ENCODE results near the gene THOC2.
"Not testable (repeated sequence)": the region's sequence is repeated elsewhere in the genome, so short reads cannot be mapped to it uniquely, and the experiment has no call there.

Gene THOC2

DNA sequence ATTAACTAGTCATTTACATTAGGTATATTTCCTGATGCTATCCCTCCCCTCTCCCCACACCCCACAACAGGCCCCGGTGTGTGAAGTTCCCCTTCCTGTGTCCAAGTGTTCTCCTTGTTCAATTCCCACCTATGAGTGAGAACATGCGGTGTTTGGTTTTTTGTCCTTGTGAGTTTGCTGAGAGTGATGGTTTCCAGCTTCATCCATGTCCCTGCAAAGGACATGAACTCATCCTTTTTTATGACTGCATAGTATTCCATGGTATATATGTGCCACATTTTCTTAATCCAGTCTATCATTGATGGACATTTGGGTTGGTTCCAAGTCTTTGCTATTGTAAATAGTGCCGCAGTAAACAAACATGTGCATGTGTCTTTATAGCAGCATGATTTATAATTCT lies 69.1 kb downstream of the THOC2 start:
- DNase-seq, result not testable (repeated sequence)

DNA sequence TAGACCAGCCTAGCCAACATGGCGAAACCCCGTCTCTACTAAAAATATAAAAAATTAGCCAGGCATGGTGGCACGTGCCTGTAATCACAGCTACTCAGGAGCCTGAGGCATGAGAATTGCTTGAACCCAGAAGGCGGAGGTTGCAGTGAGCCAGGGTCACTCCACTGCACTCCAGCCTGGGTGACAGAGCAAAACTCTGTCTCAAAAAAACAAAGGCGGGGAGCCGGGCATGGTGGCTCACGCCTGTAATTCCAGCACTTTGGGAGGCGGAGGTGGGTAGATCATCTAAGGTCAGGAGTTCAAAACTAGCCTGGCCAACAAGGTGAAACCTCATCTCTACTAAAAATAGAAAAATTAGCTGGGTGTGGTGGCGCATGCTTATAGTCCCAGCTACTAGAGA lies 76.3 kb downstream of the THOC2 start:
- not testable (repeated sequence) for DNase-seq

DNA sequence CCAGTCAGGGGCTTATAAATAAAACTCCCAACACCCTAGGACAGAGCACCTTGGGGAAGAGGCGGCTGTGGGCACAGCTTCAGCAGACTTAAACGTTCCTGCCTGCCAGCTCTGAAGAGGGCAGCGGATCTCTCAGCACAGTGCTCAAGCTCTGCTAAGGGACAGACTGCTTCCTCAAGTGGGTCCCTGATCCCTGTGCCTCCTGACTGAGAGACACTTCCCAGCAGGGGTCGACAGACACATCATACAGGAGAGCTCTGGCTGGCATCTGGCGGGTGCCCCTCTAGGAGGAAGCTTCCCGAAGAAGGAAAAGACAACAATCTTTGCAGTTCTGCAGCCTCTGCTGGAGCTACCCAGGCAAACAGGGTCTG lies 84.1 kb downstream of the THOC2 start:
- not testable (repeated sequence) for DNase-seq

DNA sequence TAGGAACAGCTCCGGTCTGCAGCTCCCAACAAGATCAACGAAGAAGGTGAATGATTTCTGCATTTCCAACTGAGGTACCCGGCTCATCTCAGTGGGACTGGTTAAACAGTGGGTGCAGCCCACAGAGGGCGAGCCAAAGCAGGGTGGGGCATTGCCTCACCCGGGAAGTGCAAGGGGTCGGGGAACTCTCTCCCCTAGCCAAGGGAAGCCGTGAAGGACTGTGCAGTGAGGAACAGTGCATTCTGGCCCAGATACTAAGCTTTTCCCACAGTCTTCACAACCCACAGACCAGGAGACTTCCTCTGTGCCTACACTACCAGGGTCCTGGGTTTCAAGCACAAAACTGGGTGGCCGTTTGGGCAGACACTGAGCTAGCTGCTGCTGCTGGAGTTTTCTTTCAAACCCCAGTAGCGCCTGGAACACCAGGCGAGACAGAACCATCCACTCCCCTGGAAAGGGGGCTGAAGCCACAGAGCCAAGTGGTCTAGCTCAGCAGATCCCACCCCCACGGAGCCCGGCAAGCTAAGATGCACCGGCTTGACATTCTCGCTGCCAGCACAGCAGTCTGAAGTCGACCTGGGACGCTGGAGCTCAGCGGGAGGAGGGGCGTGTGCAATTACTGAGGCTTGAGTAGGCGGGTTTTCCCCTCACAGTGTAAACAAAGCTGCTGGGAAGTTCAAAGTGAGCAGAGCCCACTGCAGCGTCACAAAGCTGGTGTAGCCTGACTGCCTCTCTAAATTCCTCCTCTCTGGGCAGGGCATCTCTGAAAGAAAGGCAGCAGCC lies 84.6 kb downstream of the THOC2 start:
- no peak for DNase-seq

DNA sequence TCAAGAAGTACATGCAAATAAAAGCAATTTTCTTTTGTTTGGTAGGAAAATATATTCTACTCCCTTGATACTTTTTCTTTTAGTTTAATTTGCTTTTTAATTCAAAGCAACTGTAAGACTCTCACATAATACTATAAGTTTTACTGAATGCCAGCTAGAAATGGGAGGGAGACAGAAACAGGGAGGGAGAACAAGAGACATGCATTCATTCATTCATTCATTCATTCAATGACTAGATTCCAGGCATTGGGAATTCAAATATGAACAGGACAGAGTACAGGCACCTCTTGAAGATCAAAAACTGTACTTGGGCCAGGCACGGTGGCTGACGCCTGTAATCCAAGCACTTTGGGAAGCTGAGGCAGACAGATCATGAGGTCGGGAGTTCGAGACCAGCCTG lies 85.6 kb downstream of the THOC2 start:
- DNase-seq, result no peak

DNA sequence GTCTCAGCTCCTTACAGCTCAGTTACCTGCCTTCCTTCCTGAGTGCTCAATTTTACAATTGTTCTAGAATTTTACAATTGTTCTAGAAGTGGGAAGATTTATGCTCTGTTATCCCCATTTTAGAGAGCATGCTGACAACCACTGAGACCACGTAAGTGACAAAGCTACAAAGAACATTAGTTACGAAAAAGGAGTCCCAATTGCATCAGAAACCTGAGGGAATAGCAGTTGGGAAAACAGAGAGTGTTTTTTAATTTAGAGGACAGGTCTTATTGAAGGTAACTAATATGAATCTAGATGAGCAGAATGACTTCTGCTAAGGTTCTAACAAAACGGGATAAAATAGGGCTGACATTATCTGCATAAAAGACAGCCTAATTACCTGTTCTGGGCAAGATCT lies 103.3 kb downstream of the THOC2 start:
- no peak for DNase-seq

DNA sequence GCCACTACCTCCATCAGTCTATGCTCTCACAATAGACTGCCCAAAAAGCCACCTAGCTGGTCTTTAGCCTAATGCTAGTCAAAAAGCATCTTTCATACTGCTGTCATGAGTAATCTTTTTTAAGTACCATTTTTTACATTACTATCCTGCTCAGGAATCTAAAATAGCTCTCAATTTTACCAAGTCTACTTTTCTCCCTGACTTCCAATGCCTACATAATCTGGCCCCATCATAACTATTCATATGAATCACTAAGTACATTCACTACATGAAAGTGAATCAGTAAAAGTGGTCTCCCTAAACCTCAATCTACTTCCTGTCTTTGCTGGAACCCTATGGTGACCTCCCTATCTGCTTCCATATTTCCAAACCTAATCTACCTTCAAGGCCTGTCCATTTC lies 105.9 kb downstream of the THOC2 start:
- no peak for DNase-seq

DNA sequence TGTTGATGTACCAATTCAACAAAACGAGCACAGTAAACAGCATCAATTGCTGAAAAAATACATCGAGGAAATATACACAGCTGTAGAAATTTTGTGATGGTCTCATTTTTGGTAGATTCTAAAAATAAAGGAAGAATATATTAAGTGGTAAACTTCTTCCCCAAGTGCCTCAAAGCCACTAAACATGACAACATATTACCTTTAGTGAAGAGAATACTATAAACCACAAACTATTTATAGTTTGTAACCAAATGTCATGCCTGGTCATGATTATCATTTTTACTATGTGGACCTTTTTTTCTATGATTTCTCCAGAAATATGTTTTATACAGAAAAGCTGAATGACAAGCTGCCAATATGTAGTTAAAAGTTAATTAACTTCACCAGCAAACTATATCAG lies 106.9 kb downstream of the THOC2 start:
- DNase-seq, result no peak

DNA sequence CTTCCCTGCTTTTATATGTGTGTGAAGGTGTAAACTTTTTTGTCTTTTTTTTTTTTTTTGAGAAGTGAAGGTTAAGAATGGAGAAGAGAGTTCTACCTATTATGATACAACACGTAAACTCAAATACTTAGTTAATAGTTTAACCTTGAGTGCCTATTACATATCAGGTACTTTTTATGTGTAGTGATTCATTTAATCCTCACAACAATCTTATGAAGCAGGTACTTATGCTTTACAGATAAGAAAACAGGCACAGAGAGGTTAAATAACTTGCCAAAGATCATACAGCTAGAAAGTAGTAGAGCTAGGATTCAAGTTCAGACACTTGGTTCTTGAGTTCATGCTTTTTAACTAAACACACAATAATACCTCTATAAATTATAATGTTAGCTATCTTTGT lies 107.4 kb downstream of the THOC2 start:
- no peak for DNase-seq

DNA sequence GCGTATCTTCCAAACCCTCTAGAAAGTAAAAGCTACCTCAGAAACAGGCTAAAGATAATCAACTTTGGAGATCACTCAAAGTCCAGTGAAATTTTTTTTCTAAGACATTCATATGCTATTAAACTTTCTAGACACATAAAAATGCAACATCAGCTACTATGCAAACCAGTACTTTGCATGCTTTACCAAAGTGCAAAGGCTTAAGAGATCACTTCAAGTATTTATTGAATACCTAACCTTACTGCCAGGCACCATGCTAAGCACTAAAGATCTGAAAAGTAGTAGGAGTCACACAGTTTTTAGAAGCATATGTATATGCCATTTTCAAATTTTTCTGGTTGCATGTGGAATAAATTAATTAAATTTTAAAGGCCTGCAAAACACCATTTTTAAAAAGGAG lies 115.8 kb downstream of the THOC2 start:
- no peak for DNase-seq

DNA sequence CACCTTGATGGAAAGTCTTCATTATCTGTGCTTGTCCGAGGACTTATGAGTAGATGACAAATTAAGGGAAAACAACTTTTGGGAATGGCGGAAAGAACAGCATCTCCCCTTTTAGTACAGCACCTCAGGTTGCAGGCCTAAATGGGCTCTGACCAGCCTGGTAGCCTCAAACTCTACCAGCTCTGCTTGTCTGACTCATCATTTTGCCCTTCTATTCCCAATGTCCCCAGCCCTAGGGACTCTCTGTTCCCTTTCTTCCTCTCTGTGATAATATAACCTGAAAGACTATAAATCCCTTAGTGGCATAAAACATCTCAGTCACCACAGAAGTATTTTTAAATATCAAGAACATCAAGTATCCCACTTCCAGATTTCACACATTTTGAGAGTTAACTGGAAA lies 121.9 kb downstream of the THOC2 start:
- no peak for DNase-seq

DNA sequence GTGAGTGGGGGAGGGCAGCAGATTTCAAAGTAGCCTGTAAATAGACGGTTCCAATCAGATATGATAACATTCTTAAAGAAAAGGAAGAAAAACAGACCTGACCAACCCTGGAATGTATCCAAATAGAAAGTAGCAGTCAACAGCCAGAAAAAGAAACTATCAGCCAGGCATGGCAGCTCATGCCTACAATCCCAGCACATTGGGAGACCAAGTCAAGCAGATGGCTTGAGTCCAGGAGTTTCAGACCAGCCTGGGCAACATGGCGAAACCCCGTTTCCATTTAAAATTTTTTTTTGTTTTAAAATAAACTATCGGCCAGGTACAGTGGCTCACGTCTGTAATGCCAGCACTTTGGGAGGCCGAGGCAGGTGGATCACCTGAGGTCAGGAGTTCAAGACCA lies 125.0 kb downstream of the THOC2 start:
- no peak for DNase-seq

DNA sequence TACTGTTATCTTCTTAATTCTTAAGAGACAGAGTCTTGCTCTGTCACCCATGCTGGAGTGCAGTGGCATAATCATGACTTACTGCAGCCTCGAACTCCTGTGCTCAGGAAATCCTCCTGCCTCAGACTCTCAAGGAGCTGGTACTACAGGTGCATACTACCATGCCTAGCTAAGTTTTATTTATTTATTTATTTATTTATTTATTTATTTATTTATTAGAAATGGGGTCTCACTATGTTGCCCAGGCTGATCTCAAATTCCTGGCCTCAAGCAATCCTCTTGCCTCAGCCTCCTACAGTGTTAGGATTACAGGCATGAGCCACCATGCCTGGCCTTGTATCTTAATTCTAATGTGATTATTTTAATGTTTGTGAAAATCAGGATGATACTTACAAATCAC lies 125.6 kb downstream of the THOC2 start:
- DNase-seq, result no peak

DNA sequence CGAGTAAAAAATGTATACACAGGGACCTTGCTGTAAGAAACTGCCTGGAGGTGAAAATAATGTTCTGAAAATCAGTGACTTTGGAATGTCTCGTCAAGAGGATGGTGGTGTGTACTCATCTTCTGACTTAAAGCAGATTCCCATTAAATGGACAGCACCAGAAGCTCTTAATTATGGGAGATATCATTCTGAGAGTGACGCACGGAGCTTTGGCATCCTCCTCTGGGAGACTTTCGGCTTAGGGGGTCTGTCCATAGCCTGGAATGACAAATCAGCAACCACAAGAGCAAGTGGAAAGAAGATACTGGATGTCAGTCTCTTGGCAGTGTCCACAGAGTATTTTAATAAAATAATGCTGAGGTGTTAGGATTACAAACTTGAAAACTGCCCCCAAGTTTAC lies 129.4 kb downstream of the THOC2 start:
- no peak for DNase-seq

DNA sequence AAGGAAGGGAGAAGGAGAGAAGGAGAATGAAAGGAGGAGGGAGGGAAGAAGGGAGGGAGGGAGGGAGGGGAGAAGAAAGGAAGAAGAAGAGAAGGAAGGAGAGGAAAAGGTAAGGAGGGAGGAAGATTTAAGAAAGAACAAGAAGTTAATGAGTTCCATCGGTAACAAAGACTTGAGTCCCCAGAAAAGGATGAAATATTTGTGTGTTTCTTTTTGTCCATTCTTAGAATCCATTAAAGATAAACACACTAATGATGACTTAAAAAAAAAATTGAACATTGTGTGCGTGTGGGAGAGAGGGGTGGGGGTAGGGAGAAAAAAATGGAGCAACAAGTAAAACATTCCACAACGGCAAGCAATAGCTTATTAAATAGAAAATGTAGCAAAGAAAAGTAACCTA lies 131.4 kb downstream of the THOC2 start:
- no peak for DNase-seq

DNA sequence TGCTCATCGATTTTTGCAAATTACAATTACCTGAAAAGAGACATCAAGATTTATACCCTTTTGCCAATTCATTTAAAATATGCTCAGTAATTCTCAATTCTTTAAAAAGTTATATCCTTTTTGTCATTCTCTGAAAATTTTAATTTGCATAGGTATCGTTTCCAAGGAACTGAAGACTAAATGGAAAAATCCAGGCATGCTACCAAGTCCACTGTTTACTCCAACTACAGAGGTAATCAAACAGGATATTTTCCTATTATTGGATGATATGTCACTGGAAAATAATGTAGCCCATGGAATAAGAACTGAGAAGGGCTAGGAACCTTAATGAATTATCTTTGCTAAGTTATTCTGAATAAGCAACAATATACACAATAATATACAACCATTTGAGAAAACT lies 132.7 kb downstream of the THOC2 start:
- no peak for DNase-seq

DNA sequence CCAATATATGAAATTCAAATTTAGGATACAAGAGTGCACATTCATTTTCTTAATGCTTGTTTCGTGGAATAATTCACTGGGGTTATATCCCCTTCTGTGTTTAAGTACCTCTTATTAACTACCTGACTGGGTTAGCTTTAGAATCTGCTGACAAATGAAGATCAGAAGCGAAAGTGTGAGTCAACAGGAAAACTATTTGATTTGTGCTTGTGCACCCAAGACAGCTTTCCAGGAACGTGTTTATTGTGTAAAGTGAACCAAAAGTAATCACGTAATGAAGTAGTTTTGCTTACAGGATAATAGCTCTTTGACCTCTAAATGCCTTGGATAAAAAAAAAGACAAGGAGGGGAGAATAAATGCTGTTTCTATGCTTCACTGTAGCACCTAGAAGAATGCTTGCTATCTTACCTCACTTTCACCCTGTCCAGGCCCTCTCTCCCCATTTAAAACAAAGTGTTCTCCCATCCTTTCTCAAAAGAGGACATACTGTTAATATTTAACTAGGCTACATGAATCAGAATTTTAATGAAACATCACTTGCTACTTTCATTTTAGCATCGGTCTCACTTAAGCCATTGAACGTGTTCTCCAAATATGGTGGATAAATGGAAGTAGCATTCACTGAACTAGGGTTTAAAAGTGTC lies 141.9 kb downstream of the THOC2 start:
- no peak for DNase-seq

DNA sequence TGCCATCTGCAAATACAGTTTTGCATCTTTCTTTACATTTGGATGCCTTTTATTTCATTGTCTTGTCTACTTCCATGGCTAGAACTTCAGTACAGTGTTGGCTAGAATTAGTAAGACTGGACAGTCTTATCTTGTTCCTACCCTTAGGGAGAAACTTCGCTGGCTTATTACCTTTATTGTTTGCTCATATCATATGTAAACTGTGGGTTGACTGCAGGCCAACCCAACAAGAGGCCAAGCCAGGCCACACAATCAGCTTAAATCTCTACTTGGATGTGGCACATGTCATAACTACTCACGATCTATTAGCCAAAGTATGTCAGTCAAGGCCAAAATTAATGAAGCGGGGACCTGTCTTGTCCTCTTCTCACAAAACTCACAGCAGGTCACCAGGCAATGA lies 144.1 kb downstream of the THOC2 start:
- DNase-seq, result no peak

DNA sequence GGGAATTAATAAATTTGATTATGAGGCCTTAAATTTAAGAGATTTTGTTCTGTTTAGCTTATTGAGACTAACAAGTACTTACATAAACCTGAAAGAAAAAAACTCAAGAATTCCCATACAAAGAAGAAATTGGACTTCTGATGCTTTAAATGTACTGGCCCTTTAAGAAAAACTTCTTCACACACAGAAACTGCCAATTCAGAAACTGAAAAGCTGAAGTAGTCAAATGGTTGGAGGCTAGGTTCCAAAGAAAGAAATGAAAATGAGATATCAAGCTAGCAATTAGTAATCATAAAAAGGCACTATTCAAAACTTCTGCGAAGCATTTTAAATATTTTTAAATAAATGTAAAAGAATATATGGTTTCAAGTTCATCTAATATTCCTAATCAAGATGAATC lies 151.3 kb downstream of the THOC2 start:
- no peak for DNase-seq

DNA sequence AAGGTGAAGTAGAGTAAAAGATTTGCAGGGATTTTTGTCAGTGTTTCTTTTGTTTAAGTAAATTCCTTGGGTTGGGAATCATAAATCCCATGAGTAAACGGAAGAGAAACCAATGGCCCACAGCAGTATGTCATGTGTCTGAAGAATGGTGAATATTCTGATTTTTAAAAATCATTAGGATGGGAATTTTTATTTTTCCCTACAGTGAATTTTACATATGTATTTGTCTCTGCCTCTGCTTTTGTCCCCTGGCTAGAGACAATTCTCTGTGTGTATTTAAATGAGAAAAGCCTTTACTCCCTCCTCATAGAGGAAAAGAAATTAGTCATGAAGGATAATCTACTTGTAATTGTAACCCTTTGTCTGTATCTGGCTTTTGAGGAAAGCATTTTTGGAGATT lies 152.1 kb downstream of the THOC2 start:
- DNase-seq, result no peak

DNA sequence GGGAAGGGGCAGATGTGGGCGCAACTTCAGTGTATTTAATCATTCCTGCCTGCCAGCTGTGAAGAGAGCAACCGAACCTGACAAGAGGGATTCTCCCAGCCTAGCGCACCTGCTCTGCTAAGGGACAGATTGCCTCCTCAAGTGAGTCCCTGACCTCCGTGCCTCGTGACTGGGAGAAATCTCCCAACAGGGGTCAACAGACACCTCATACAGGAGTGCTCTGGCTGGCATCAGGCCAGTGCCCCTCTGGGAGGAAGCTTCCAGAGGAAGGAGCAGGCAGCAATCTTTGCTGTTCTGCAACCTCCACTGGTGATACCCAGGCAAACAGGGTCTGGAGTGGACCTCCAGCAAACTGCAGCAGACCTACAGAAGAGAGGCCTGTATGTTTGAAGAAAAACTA lies 158.8 kb downstream of the THOC2 start:
- DNase-seq, result not testable (repeated sequence)

DNA sequence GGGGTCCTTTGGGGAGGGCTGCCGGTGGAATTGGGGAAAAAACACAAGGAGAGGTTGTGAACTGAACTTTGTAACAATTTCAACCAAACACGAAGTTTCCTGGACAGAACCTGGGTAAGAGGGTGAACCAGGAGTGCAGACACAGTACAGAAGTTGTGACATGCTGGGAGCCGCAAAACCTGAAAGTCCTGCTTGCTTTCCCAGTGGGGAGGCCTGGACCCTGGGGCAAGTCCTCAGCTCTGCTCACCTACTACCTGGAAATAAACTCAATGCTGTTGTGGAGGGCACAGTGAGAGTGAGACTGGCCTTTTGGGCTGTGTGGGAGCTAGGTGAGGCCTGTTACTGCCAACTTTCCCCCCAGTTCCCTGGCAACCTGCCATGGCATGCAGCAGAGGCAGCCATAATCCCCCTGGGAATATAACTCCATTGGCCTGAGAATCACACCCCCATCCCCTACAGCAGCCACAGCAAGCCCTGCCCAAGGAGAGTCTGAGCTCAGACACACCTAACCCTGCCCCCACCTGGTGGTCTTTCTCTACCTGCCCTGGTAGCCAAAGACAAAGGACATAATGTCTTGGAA lies 162.8 kb downstream of the THOC2 start:
- DNase-seq, result no peak

DNA sequence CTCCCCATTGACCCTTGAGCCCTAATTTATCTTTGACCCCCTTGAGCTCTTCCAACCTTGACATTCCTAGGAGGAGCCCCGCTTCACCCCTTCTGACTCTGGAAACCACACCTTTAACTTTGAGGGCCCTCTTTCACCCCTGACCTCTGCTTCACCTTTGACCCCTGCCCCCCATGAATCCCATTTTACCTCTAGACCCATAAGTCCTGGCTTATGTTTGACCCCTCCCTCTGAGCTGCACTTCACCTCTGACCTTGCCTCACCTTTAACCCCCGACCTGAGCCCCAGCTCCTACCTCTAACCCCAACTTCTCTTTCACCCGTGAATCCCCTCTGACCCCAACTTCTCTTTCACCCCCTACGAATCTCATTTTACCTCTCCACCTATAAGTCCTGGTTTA lies 169.7 kb downstream of the THOC2 start:
- DNase-seq, result no peak

DNA sequence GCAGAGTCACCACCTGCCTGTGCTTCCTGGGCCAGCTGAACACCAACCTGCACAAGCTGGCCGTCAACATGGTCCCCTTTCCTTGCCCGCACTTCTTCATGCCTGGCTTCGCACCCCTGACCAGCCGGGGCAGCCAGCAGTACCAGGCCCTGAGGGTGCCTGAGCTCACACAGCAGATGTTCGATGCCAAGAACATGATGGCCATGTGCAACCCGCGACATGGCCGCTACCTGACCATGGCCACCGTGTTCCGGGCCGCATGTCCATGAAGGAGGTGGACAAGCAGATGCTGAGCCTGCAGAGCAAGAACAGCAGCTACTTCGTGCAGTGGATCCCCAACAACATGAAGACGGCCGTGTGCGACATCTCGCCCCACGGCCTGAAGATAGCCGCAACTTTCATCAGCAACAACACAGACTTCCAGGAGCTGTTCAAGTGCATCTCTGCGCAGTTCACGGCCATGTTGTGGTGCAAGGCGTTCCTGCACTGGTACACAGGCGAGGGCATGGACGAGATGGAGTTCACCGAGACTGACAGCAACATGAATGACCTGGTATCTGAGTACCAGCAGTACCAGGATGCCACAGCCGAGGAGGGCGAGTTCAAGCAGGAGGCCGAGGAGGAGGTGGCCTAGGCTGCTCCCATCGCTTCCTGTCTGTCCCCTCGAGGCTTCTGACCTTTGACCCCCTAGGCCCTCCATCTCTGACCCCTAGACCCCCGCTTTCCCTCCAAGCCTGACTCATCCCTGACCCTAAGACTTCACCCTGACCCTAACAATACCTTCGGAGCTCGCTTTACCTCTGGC lies 170.3 kb downstream of the THOC2 start:
- no peak for DNase-seq
